RPMI7951 (cell line): ENCODE measurements around the gene ANKS6. TPM values are rescaled to one million over a fixed set of nuclear protein-coding genes. Genes with fewer than 3 reads are reported as not detected.
A peak's percentile ranks its signal among the peaks of the same experiment; 100 is the strongest.

Experiments used
- DNase-seq: peaks from one replicate; pipeline ENCODE4 v3.0.0-alpha.2; 2012; ENCODE audit warnings: low read depth
- total RNA-seq: library from RNA; depleted of rRNA; stranded (reverse); fragments of >200 nt; shearing (Covaris generic); gene quantifications from 2 replicates; pipeline ENCODE4 v1.2.3, GENCODE V29; 2014

ANKS6 gene
- total RNA-seq, 1 experiment from 2014 or later, result 8.1 TPM

- DNase-seq, result no peak
These were observed 4.5 kb downstream of the ANKS6 start for GRCh38 chr9:98791608-98792490.

- peak; percentile 94 for DNase-seq
These were observed 5.3 kb downstream of the ANKS6 start for GRCh38 chr9:98790842-98791607.

- DNase-seq, result no peak
These were observed 6.1 kb downstream of the ANKS6 start for GRCh38 chr9:98790134-98790841.

GRCh38 chr9:98789483-98790133 is 6.7 kb downstream of the ANKS6 start:
- DNase-seq, result no peak

- DNase-seq, result no peak
These were observed 8.5 kb downstream of the ANKS6 start for GRCh38 chr9:98787766-98788335.

GRCh38 chr9:98786750-98787510 is 9.4 kb downstream of the ANKS6 start:
- no peak for DNase-seq

GRCh38 chr9:98784831-98785806 is 11.2 kb downstream of the ANKS6 start:
- no peak for DNase-seq

GRCh38 chr9:98783518-98784226 is 12.7 kb downstream of the ANKS6 start:
- no peak for DNase-seq

- DNase-seq, result no peak
These were observed 14.6 kb downstream of the ANKS6 start for GRCh38 chr9:98781588-98782383.

- no peak for DNase-seq
These were observed 16.2 kb downstream of the ANKS6 start for GRCh38 chr9:98780059-98780749.

- DNase-seq, result no peak
These were observed 17.4 kb downstream of the ANKS6 start for GRCh38 chr9:98778711-98779530.

GRCh38 chr9:98778251-98778650 is 18.1 kb downstream of the ANKS6 start:
- no peak for DNase-seq

- no peak for DNase-seq
These were observed 18.7 kb downstream of the ANKS6 start for GRCh38 chr9:98777618-98778017.

- DNase-seq, result peak; percentile 62
These were observed 20.4 kb downstream of the ANKS6 start for GRCh38 chr9:98775831-98776441.

- DNase-seq, result no peak
These were observed 21.6 kb downstream of the ANKS6 start for GRCh38 chr9:98774746-98775145.

- no peak for DNase-seq
These were observed 22.6 kb downstream of the ANKS6 start for GRCh38 chr9:98773721-98774120.
